Cardiac muscle cell (in vitro differentiated cells and primary cell): ENCODE data around the gene ZNF638. TPM values are rescaled to one million over a fixed set of nuclear protein-coding genes. Genes with fewer than 3 reads are reported as not detected.
"Not testable (repeated sequence)": the region's sequence is repeated elsewhere in the genome, so short reads cannot be mapped to it uniquely, and the experiment has no call there.

Experiments
- DNase-seq, 2 donors: peaks; one replicate each; pipeline versions ENCODE4 v3.0.0 to v3.0.0-alpha.2; 2010 to 2017; ENCODE audit warnings: low read depth in 1 of 2, low spot score in 1 of 2
- H3K27ac ChIP-seq: fragments of 200-600 bp; sonication (generic); 2 replicates; pipeline ENCODE4 v1.5.1; 2016
- H3K27me3 ChIP-seq: fragments of 200-600 bp; sonication (generic); 2 replicates; pipeline ENCODE4 v1.6.0; 2016; ENCODE audit warnings: control low read depth
- H3K36me3 ChIP-seq: fragments of 200-600 bp; sonication (generic); 2 replicates; pipeline ENCODE4 v1.5.1; 2016; ENCODE audit warnings: control low read depth
- H3K4me1 ChIP-seq: fragments of 200-600 bp; sonication (generic); 2 replicates; pipeline ENCODE4 v1.8.1; 2017; ENCODE audit warnings: low read depth, mild to moderate bottlenecking, mixed run types
- H3K4me3 ChIP-seq: fragments of 200-600 bp; sonication (generic); 2 replicates; pipeline ENCODE4 v1.5.1; 2016; ENCODE audit warnings: mild to moderate bottlenecking
- H3K9me3 ChIP-seq: fragments of 200-600 bp; sonication (generic); 2 replicates; pipeline ENCODE4 v1.5.1; 2017; ENCODE audit warnings: low read depth, mild to moderate bottlenecking, control low read depth
- polyA plus RNA-seq: library from polyadenylated mRNA; unstranded; fragments of >200 nt; fragmentation: Nextera tagmentation; extraction: Ambion mirVana; gene quantifications from 2 replicates; pipeline ENCODE4 v1.2.1, GENCODE V29; 2016
- total RNA-seq: library from RNA; depleted of rRNA; stranded (reverse); fragments of >200 nt; gene quantifications from 2 replicates; pipeline ENCODE4 v1.2.3, GENCODE V29; 2016
- TF ChIP-seq, protein P1 (sequence below): IDR thresholded peaks from 2 replicates; pipeline ENCODE4 v1.5.1; 2012; ENCODE audit warnings: low read depth, mild to moderate bottlenecking, low read length

ZNF638 gene
- total and polyA plus RNA-seq, 2 experiments from 2014 or later = 70.5 to 223 TPM

DNA sequence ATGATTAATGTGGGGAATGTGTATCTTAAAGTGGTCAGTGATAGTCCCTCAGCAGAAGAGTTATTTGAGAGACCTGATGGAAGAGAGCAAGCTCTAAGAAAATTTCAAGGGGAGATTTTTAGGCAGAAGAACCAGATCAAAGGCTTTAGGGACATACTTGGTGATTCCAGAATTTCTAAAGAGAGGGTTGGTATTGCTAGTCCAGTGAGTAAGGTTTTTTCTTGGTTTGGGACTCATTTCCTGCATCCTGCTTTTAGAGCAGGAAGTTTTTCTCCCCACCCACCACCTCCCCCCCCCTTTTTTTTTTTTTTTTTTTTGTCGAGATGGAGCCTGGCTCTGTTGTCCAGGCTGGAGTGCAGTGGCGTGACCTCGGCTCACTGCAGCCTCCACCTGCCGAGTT lies 79.1 kb downstream of the ZNF638 start:
- TF ChIP-seq, protein P1, sequence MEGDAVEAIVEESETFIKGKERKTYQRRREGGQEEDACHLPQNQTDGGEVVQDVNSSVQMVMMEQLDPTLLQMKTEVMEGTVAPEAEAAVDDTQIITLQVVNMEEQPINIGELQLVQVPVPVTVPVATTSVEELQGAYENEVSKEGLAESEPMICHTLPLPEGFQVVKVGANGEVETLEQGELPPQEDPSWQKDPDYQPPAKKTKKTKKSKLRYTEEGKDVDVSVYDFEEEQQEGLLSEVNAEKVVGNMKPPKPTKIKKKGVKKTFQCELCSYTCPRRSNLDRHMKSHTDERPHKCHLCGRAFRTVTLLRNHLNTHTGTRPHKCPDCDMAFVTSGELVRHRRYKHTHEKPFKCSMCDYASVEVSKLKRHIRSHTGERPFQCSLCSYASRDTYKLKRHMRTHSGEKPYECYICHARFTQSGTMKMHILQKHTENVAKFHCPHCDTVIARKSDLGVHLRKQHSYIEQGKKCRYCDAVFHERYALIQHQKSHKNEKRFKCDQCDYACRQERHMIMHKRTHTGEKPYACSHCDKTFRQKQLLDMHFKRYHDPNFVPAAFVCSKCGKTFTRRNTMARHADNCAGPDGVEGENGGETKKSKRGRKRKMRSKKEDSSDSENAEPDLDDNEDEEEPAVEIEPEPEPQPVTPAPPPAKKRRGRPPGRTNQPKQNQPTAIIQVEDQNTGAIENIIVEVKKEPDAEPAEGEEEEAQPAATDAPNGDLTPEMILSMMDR = no peak
- Histone ChIP-seq H3K4me3 (no peak overlapping the region), H3K27ac (peak overlapping the region; percentile 34), H3K9me3 (no peaks in the 10 kb centered on the region), H3K4me1 (no peaks in the 10 kb centered on the region), H3K36me3 (peaks cover 32% of the 10 kb centered on the region), H3K27me3 (no peaks in the 10 kb centered on the region)
- no peak for DNase-seq

DNA sequence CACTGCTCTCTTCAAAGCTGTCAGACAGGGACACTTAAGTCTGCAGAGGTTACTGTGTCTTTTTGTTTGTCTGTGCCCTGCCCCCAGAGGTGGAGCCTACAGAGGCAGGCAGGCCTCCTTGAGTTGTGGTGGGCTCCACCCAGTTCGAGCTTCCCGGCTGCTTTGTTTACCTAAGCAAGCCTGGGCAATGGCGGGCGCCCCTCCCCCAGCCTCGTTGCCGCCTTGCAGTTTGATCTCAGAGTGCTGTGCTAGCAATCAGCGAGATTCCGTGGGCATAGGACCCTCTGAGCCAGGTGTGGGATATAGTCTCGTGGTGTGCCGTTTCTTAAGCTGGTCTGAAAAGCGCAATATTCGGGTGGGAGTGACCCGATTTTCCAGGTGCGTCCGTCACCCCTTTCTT lies 85.3 kb downstream of the ZNF638 start:
- H3K4me1 ChIP-seq = peaks cover 11% of the 10 kb centered on the region
- DNase-seq, H3K36me3 ChIP-seq, H3K27me3 ChIP-seq, H3K9me3 ChIP-seq: not testable (repeated sequence)
- peak overlapping the region; percentile 46 for H3K4me3 ChIP-seq
- peak overlapping the region; percentile 90 for H3K27ac ChIP-seq

DNA sequence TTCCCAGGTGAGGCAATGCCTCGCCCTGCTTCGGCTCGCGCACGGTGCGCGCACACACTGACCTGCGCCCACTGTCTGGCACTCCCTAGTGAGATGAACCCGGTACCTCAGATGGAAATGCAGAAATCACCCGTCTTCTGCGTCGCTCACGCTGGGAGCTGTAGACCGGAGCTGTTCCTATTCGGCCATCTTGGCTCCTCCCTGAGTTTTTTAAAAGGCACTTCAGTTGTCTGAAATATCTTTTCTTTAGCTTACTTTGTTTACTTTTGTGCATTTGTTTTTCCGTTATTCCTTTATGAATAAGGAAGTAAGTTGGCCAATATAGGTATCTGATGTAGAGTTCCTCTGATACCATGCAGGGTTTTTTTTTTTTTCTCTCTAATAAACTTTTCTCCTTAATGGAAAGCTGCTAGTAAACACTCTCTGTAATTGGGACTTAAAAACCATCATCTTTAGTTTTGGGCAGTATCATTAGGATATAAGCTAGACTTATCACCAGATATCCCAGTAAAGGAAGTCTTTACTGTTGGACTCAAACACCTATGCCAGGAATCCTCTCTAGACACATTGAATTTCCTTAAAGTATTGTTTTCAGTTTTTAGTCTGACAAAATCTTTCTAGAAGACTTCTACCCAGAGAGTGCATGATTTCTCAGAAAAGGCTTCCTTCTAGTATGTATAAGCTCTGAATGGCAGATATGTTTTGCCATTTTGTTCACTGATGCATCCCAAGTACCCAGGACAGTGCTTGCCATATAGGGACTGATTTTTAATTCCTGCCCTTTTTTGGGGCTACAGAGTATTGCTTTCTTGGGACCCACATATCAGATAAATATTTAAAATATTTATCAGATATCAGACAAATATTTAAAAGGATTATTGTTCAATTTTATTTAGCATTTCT lies 86.0 kb downstream of the ZNF638 start:
- Histone ChIP-seq H3K36me3 (peaks cover 5% of the 10 kb centered on the region), H3K9me3 (no peaks in the 10 kb centered on the region), H3K27ac (peak overlapping the region; percentile 90), H3K27me3 (no peaks in the 10 kb centered on the region), H3K4me1 (peaks cover 11% of the 10 kb centered on the region), H3K4me3 (peak overlapping the region; percentile 46)
- TF ChIP-seq, protein P1 = no peak
- peak in 1 of 2 donors; percentile 3 for DNase-seq

DNA sequence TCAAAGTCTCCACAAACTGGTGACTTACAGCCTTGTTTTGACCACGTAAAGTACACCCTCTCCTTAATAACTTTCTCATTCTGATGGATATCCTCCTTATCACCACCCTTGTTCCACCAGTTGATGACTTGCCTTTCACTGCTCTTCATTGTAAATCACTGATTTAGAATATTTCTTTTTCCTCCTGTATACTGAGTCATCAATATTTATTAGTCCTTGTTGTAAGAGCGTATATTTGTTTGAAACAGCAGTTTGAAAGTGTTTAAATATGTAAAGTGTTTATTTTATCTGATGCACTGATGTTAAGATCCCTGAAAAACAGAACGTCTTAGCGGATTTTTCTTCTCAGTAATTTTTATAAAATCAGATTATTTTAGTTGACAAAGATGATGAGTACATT lies 87.6 kb downstream of the ZNF638 start:
- no peak for DNase-seq
- Histone ChIP-seq H3K27ac (no peak overlapping the region), H3K4me1 (peaks cover 11% of the 10 kb centered on the region), H3K9me3 (no peaks in the 10 kb centered on the region), H3K4me3 (no peak overlapping the region), H3K27me3 (no peaks in the 10 kb centered on the region), H3K36me3 (peaks cover 20% of the 10 kb centered on the region)
- TF ChIP-seq, protein P1 = no peak

DNA sequence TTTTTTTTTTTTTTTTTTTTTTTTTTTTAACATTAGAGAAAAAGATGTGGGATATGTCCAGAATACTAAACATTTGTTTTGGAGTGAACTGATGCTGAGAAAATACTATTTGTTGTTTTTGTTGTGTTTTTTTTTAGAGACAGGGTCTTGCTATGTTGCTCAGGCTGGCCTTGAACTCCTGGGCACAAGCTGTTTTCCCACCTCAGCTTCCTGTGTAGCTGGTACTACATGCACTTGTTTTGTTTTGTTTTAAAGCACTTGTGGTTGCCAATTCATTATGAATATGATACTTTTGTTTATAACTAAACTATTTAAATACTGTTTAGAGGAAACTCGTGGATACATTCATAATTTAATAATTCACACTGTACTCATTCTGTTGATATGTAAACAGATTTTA lies 88.4 kb downstream of the ZNF638 start:
- no peaks in the 10 kb centered on the region for H3K27me3 ChIP-seq

DNA sequence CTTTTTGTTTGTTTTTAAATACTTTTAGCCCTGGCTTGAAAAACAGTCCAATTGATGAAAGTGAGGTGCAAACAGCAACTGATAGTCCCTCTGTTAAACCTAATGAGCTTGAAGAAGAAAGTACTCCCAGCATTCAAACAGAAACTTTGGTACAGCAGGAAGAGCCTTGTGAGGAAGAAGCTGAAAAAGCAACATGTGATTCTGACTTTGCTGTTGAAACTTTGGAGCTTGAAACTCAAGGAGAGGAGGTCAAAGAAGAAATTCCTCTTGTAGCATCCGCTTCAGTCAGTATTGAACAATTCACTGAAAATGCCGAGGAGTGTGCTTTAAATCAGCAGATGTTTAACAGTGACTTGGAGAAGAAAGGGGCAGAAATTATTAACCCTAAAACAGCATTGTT lies 91.2 kb downstream of the ZNF638 start:
- Histone ChIP-seq H3K36me3 (peaks cover 51% of the 10 kb centered on the region), H3K4me3 (no peak overlapping the region), H3K4me1 (peaks cover 6% of the 10 kb centered on the region), H3K27me3 (no peaks in the 10 kb centered on the region), H3K9me3 (no peaks in the 10 kb centered on the region), H3K27ac (peak overlapping the region; percentile 68)
- TF ChIP-seq, protein P1 = no peak
- no peak for DNase-seq

More for the DNA sequence above, 88.4 kb downstream of the ZNF638 start:
- Histone ChIP-seq H3K9me3 (no peaks in the 10 kb centered on the region), H3K36me3 (peaks cover 28% of the 10 kb centered on the region), H3K27ac (no peak overlapping the region), H3K4me3 (no peak overlapping the region), H3K4me1 (peaks cover 11% of the 10 kb centered on the region)
- DNase-seq = no peak
- TF ChIP-seq, protein P1 = no peak
